Gastrocnemius medialis (tissue), 4 donors: Measurements from ENCODE around the gene FRS3. TPM values are rescaled to one million over a fixed set of nuclear protein-coding genes. Genes with fewer than 3 reads are reported as not detected.

Experiments used
- ATAC-seq, 2 donors: fragments of 150-250 bp; one replicate each; pipeline ENCODE4 v1.9.1; 2016
- DNase-seq, 2 donors: peaks; one replicate each; pipeline ENCODE4 v3.0.0-alpha.2; 2019
- H3K27ac ChIP-seq, 4 donors: fragments of 200-600 bp; sonication (generic); 1 replicate in 1 of 4; 2 replicates in 3 of 4; pipeline ENCODE4 v1.5.1; 2016 to 2018; ENCODE audit warnings: mild to moderate bottlenecking in 2 of 4, moderate library complexity in 1 of 4
- H3K27me3 ChIP-seq, 3 donors: fragments of 200-600 bp; sonication (generic) in 2 of 3; 1 replicate in 1 of 3; 2 replicates in 2 of 3; pipeline versions ENCODE4 v1.5.1 to v1.6.0; 2016 to 2019; ENCODE audit warnings: mild to moderate bottlenecking in 1 of 3, moderate library complexity in 1 of 3
- H3K36me3 ChIP-seq, 2 donors: fragments of 200-600 bp; sonication (generic) in 1 of 2; one replicate each; pipeline ENCODE4 v1.5.1; 2017 to 2018
- H3K4me1 ChIP-seq, 2 donors: fragments of 200-600 bp; sonication (generic) in 1 of 2; one replicate each; pipeline ENCODE4 v1.5.1; 2016 to 2017; ENCODE audit warnings: mild to moderate bottlenecking in 2 of 2
- H3K4me3 ChIP-seq, 4 donors: fragments of 200-600 bp; sonication (generic) in 3 of 4; 1 replicate in 1 of 4; 2 replicates in 3 of 4; pipeline ENCODE4 v1.5.1; 2016 to 2019; ENCODE audit warnings: mild to moderate bottlenecking in 2 of 4
- H3K9me3 ChIP-seq, 3 donors: fragments of 200-600 bp; sonication (generic) in 2 of 3; 1 replicate in 1 of 3; 2 replicates in 2 of 3; pipeline ENCODE4 v1.5.1; 2016 to 2019
- CTCF ChIP-seq, 5 experiments: fragments of 450-650 bp in 3 of 5; fragments of 200-600 bp in 2 of 5; sonication (generic) in 2 of 5; IDR thresholded peaks in 4 of 5; conservative IDR thresholded peaks in 1 of 5; 1 replicate in 4 of 5; 2 replicates in 1 of 5; pipeline ENCODE4 v1.5.1; 2016 to 2019; ENCODE audit warnings: antibody characterized with exemption in 5 of 5, mild to moderate bottlenecking in 3 of 5, moderate library complexity in 3 of 5
- POLR2A ChIP-seq, 2 donors: fragments of 450-650 bp; IDR thresholded peaks; one replicate each; pipeline ENCODE4 v1.6.1; 2017; ENCODE audit warnings: antibody characterized with exemption in 2 of 2, mild to moderate bottlenecking in 2 of 2, moderate library complexity in 2 of 2
- in situ Hi-C, 4 donors: fragments of 200-750 bp; cut with MboI; loops; one replicate each; pipeline versions ENCODE4 v1.15.0 to v1.8.0; 2017; ENCODE audit warnings: low sequenced_read_pairs in 4 of 4
- intact Hi-C: fragments of 100-400 bp; cut with DNase I; formaldehyde crosslinking; loops from one replicate; pipeline ENCODE4 v1.15.1; 2023; ENCODE audit warnings: low total_unique reads
- total RNA-seq, 4 donors: library from RNA; depleted of rRNA; stranded (reverse); fragments of >200 nt; gene quantifications; one replicate each; pipeline versions ENCODE4 v1.1.0 to v1.2.3, GENCODE V29; 2016

The FRS3 gene
- total RNA-seq, 4 donors from 2014 or later: 2.9 to 6.9 (median 5.5) TPM

GRCh38 chr6:41750374-41750773 lies 29.3 kb downstream of the FRS3 start:
- no peak overlapping the region for H3K27ac ChIP-seq
- H3K9me3 ChIP-seq: no peaks in the 10 kb centered on the region
- H3K27me3 ChIP-seq: no peaks in the 10 kb centered on the region
- DNase-seq (no peak), ATAC-seq (no peak)
- in situ Hi-C loops (loop anchor here in 1 of 4 donors (25.0 kb wide), 1 partner anchor 138 kb away; no protein-coding TSS in a partner anchor), intact Hi-C loops (no loop called here)
- TF ChIP-seq POLR2A (IDR thresholded peaks at IDR 0.05) (no peak), CTCF (IDR thresholded peaks at IDR 0.05 in 4 of 5, conservative IDR thresholded peaks at IDR 0.05 in 1 of 5) (no peak)
- no peak overlapping the region for H3K4me3 ChIP-seq
- no peaks in the 10 kb centered on the region for H3K4me1 ChIP-seq
- no peaks in the 10 kb centered on the region for H3K36me3 ChIP-seq

GRCh38 chr6:41748542-41748941 lies 31.2 kb downstream of the FRS3 start:
- no peaks in the 10 kb centered on the region for H3K4me1 ChIP-seq
- H3K9me3 ChIP-seq: no peaks in the 10 kb centered on the region
- H3K4me3 ChIP-seq: no peak overlapping the region
- H3K36me3 ChIP-seq: no peaks in the 10 kb centered on the region
- DNase-seq (no peak), ATAC-seq (no peak)
- no peak overlapping the region for H3K27ac ChIP-seq
- no peaks in the 10 kb centered on the region for H3K27me3 ChIP-seq
- intact Hi-C loops (no loop called here), in situ Hi-C loops (no loop called here)
- no peak for TF ChIP-seq CTCF (IDR thresholded peaks at IDR 0.05 in 4 of 5, conservative IDR thresholded peaks at IDR 0.05 in 1 of 5)
- TF ChIP-seq POLR2A (IDR thresholded peaks at IDR 0.05): no peak

GRCh38 chr6:41748102-41748477 lies 31.6 kb downstream of the FRS3 start:
- ATAC-seq (no peak), DNase-seq (no peak)
- in situ Hi-C loops (no loop called here), intact Hi-C loops (no loop called here)
- Histone ChIP-seq H3K36me3 (no peaks in the 10 kb centered on the region), H3K4me3 (no peak overlapping the region), H3K27me3 (no peaks in the 10 kb centered on the region), H3K4me1 (no peaks in the 10 kb centered on the region), H3K27ac (no peak overlapping the region), H3K9me3 (no peaks in the 10 kb centered on the region)
- TF ChIP-seq CTCF (IDR thresholded peaks at IDR 0.05 in 4 of 5, conservative IDR thresholded peaks at IDR 0.05 in 1 of 5): no peak
- no peak for TF ChIP-seq POLR2A (IDR thresholded peaks at IDR 0.05)

- DNase-seq (no peak), ATAC-seq (no peak)
- H3K4me1 ChIP-seq: no peaks in the 10 kb centered on the region
- H3K27ac ChIP-seq: no peak within 1 kb of the TSS
- H3K36me3 ChIP-seq: no peaks in the 10 kb centered on the region
- no peaks in the 10 kb centered on the region for H3K9me3 ChIP-seq
- no peaks in the 10 kb centered on the region for H3K27me3 ChIP-seq
- intact Hi-C loops (no loop called here), in situ Hi-C loops (no loop called here)
- TF ChIP-seq CTCF (IDR thresholded peaks at IDR 0.05 in 4 of 5, conservative IDR thresholded peaks at IDR 0.05 in 1 of 5) (no peak), POLR2A (IDR thresholded peaks at IDR 0.05) (no peak)
- no peak within 1 kb of the TSS for H3K4me3 ChIP-seq
Measured at GRCh38 chr6:41747256-41748101, 32.2 kb downstream of the FRS3 start, which contains the start of gene PGC. PGC (minus strand) TSS chr6:41747397; CDS start chr6:41747334, 63 bp downstream.
